GM18520 (cell line): Measurements from ENCODE around the gene TEX12.
A peak's percentile ranks its signal among the peaks of the same experiment; 100 is the strongest.
"Not testable (repeated sequence)": the region's sequence is repeated elsewhere in the genome, so short reads cannot be mapped to it uniquely, and the experiment has no call there.

ENCODE experiments used
- ATAC-seq: cut with Tn5 transposase; IDR thresholded peaks from one replicate; pipeline ENCODE4 v1.9.1; 2021; ENCODE audit not compliant: unreplicated experiment

Gene TEX12

DNA sequence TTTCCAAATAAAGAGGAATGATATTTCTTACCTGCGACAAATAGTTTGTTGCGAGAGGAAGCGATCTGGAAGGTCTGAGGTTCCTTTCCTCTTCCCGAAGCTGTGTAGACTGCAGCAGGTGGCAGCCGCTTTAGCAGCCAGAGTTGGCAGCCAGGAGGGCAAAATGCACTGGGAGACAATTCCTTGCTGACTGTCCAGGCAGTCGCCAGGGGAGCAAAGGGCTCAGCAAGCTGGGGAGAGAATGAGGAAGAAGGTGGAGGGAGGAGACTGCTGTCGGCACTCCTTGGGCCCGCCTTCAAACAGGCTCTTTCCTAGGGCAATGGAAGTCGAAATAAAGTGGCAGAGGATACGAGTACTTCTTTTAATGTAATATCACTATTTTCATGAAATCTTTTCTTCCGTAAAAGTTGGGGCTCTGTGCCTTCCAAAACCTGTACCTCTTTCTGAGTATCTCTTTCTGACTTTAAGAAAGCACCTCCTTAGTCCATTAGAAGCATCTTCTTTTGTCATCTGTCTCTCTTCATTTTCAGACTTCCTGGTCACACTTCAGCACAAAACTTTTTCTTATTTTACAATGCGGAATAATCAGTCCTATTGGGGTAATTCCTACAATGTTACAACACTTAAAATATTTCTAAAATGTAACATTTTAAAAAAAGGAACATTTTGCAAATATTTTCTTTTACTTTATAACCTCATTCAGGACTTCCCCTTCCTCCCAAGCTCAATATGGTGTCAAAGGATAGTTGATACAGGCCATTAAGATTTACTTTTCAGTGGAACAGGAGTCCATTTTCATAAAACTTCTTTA, 3.1 kb upstream of the TEX12 start, which contains the start of gene IL18:
IL18 (minus strand) TSS at position 220 of the 811 bp plus-strand sequence. CDS start 9,041 bp downstream, outside the sequence.
- no peak for ATAC-seq

DNA sequence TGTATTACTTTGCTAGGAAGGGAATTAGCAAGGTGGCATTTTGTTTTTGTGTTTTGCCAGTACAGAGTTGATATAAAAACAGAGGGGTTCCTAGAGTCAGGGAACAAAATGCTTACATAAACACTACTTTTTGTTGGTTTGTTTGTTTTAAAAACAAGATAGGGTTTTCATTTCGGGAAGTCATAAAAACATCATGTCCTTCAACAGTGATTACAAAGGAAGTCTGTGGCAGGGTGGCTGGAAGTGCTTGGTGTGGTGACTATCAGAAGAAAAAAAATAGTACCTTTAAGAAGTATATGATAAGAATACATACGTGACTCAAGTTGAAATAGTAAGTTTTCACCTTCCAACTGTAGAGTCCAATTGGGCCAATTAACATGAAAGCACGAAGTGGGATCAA, 2.1 kb upstream of the TEX12 start:
- no peak for ATAC-seq

DNA sequence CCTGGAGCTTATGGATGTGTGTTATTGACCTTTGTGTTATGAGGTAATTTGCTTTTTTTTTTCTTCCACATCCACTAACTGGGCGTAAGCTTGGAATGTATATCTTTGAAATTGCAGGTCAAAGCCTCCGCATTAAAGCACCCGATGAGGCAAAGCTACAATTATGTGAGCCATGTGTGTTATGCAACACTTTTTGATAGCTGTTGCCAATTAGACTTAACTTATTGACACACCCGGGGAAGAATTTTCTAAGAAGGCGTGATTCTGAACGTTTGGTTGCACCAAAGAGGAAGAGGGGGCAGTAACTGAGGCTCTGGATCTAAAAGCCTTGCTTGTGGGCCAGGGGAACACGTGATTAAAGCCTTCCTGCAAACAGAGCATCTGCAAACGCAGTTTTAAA, 610 bp upstream of the TEX12 start:
- ATAC-seq, result no peak

DNA sequence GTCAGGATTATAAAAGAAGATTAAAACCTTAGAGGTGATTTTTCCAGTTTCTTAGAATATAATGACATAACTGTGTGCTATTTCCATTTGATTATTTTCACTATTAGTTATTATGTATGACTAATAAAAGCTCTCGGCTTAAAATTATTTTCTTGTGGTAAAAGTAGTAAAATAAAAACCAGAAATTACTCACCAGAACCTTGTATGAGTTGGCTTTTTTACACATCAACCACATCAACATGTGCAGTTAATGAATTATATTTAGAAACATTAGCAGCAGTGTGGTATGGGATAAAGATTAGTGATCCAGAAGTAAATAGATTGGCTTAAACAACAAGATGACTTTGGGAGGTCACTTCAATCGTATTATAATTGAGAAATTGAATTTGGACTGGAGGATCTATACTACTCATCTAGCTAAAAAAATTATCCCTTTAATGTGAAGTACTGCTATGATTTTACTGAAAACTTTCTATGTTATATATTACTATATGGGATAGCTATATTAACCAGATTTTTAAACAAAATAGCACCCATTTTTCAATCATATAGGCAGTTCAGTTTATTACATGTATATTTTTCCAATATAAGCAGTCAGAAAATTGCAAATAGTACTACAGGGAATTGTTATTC, 5.3 kb downstream of the TEX12 start:
- ATAC-seq, result peak; percentile 77

DNA sequence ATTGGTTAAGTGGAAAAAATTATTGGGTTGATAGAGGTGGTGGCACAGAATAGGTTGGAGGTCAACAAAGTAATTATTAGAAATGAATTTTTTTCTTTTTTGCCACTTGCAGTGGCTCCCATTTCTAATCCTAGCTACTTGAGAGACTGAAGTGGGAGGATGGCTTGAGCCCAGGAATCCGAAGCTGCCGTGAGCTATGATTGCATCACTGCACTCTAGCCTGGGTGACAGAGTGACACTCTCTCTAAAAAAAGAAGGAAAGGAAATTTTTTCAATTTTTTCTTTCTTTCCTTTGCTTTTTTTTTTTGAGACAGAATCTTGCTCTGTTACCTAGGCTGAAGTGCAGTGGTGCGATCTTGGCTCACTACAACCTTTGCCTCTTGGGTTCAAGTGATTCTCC, 6.0 kb downstream of the TEX12 start:
- ATAC-seq, result no peak

DNA sequence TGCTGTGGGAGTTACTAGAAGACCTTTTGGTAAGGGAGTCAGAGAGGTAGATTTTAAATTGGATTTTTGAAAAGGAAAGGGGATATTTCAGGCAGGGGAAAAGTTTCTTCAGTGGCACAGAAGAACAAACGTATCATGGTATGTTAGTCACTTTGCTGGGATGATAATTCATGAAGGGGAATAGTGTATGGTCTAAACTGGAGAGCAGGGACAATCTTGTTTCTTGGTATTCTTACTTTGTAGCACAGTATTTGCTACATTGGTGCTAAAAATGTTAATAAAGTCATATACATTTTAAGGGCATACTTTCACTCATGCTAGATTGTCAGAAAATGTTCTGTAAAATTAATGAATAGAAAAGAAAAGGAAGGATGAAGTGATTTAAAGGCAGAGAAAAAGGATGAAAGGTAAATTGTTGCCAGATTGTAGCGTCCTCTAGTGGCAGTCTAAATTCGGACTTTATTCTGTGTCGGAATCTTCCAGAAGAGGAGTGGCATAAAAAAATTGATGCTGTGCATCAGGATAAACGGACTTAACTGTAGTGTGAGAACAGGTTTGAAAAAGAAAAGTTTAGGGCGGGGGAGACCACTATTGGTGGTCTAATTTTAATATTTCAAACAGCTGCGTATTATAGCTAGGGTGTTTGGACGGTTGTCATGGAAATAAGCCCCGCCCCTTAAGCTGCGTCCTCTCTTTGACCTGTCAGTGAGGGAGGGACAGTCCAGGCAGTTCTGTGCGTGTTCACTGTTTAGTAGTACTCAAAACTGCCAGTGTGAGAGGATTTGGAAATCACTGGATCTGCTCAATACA, 7.8 kb downstream of the TEX12 start, which contains the start of gene BCO2:
BCO2 (plus strand) TSS at position 724 of the 810 bp plus-strand sequence. CDS start 90 bp downstream, outside the sequence.
- ATAC-seq, result no peak

DNA sequence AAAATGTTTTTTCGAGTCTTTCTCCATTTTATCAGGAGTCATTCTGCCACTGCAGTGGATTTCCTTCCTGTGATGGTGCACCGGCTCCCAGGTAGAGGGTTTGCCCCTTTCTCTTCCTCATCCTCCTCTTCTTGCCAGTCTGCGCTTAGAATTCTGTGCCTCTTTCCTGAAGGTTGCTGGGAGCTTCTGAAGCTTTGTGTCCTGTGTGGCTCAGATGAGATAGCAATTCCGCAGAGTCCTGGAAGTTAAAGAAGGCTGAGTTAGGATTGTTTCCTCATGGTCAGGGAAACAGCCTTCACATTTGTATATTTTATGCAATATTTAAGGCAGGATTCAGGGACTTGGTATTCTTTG, 8.4 kb downstream of the TEX12 start:
- no peak for ATAC-seq

DNA sequence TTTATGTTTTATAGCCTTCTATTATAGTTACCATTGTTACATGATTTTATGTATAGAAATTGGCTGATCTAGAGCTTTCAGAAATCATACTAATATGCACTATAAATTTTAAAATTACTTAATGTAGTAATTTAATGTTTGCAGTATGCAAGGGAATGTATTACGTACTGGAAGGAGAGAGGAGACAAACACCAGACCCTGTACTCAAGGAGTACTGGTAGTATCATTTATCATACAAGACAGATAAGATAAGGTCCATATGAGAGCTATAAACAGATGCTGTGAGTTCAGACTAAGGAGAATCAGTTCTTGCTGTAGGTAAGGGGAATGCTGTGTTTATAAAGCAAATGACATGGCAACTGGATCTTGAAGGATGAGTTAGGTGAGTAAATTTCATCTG, 8.9 kb downstream of the TEX12 start:
- no peak for ATAC-seq

DNA sequence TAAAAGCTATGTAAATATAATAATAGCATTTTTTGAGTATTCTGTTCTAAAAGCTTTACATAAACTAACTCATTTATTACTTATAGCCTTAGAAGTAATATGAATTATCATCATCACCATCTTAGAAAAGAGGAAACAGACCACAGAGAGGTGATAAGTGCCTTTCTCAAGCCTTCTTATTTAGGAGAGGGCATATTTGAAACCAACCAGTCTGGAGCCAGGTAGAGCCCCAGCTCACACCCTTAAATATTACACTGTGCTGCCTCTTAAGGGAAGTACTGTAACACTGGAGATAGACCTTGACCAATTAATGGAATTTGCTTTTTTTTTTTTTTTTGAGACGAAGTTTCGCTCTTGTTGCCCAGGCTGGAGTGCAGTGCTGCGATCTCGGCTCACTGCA, 10.4 kb downstream of the TEX12 start:
- no peak for ATAC-seq

DNA sequence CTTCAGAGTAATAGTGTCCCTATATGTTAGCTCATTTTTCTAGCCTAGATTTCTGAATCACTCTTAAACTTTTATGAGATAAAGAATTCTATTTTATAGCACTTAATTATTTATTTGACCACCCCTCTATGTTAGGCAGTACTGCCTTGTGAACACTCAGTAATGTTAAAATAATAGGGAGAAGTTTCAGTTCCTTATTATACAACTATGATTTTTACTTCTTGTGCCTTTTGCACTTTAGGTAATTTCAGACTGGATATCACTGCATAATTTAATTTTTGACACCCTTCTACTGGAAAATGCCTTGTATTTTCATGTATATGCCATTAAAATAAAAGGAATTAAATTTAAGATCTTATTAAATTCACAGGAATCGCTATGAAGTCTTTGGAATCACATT, 11.3 kb downstream of the TEX12 start:
- ATAC-seq, result no peak

DNA sequence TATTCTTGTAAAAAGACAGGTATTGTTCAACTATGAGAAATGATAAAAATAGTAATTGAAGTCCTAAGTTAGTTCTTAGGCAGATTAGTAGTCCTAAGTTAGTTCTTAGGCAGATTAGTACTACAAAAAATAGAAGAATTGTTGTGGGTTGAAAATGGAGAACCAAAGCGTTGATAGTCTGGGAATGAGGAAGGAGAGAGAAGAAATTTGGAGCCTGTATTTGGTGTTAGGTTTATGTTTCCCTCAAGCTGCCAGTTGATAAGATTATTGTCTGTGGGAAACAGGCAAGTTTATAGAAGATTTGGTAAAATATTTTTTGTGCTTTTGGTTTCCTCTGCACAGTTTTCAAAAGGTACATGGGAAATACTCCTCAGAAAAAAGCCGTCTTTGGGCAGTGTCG, 11.8 kb downstream of the TEX12 start:
- ATAC-seq, result no peak

DNA sequence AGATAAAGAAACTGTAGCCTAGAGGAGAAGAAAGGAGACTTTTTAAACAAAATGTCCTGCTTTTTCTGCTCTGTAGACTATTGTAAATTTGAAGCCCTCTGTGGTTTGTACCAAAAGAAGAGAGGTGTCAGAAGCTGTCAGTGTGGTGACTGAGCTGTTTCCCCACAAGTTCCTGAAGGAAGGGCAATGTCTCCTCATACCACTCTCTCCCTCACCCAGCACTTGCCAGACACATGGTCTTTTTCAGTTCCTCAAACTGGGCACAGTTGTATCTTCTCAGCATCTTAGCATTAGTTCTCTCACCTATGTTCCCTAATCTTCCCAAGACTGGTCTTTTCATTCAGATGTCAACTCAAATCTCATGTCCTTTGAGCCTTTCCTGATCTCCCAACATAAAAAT, 12.4 kb downstream of the TEX12 start:
- ATAC-seq, result peak; percentile 81

DNA sequence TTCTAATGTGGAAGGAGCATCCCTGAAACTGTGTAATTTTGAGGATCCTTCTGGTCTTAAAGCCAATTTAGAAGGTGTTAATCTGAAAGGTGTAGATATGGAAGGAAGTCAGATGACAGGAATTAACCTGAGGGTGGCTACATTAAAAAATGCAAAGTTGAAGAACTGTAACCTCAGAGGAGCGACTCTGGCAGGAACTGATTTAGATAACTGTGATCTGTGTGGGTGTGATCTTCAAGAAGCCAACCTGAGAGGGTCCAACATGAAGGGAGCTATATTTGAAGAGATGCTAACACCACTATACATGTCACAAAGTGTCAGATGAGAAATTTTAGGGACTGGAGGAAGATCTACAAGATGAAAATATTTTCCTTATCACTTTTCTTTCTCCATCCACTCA, 15.7 kb downstream of the TEX12 start:
- no peak for ATAC-seq

DNA sequence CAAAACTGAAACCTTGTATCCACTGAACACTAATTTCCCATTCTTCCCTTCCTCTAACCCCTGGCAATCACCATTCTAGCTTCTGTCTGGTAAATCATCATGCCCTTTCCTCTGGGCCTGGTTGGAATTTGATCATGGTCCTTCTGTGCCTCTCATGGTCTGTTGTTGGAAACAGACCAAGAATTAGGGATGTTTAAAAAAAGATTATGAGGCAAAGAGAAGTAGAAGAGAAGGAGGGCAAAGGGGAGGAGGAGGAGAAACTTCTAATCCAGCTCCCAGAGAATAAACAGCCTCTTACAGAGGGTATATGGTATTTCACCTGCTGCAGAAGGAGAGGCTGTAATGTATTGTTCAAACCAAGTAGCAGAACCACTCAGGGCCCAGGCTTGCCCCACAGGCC, 18.7 kb downstream of the TEX12 start:
- ATAC-seq, result no peak

DNA sequence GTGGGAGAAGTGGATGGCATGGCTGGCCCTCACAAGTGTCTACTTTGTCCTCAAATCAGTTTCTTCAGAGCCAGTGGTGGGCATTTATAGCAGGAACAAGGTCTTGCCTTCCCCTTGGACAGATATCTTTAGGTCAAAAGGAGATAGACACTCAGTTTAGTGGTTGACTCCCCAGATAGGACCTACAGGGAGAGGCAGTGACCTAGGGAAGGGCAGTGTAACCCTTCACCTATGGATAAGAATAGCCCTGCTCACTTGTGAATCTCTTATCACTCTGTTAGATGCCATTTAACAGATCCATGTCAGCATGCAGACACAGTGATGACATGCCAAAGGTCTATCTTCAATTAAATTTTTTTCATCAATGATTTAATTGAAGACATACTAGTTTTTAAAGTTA, 19.1 kb downstream of the TEX12 start:
- no peak for ATAC-seq

DNA sequence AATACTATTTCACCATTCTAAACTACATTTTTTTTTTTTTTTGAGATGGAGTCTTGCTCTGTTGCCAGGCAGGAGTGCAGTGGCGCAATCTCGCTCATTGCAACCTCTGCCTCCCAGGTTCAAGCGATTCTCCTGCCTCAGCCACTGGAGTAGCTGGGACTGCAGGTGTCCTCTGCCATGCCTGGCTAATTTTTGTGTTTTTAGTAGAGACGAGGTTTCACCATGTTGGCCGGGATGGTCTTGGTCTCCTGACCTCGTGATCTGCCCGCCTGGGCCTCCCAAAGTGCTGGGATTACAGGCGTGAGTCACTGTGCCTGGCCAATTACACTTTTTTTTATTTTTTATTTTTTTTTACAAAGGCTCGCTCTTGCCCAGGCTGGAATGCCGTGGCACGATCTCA, 27.9 kb downstream of the TEX12 start:
- not testable (repeated sequence) for ATAC-seq

DNA sequence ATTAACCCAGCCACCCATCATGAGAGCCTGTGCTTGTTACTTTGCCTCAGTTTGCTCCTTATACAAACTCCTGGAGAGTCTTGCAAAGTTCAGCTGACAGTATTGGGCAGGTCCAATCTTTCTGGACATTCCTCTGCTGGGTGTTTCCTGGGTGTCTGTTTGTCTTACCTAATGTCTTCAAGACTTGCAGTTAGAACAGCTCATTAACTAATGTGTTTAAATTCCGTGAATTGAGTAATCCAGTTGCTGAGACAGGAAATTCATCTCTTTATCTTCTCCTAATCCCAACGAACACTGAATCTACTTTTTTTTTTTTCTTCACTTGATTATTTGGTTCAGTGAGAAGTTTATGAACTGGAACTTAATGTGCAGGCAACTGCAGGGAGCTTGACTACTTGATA, 28.8 kb downstream of the TEX12 start:
- no peak for ATAC-seq

DNA sequence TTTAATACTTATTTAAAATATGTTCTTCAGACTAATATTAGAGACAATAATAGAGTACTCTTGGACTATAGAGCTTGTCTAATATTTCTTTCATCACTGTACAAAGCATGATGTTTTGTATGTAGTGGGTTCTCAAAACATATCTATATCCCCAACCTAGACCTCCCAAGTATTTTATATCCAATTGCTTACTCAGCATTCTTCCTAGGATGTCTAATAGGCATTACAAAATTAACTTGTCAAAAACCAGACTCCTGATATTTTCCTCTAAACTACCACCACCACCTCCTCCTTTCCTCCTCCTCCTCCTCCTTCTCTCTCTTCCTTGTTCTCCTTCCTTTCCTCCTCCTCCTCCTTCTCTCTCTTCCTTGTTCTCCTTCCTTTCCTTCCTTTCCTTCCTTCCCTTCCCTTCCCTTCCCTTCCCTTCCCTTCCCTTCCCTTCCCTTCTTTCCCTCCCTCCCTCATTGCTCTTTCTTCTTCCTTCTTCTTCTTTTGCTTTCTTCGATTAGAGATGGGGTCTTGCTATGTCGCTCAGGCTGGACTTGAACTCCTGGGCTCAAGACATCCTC, 29.4 kb downstream of the TEX12 start:
- ATAC-seq, result no peak

DNA sequence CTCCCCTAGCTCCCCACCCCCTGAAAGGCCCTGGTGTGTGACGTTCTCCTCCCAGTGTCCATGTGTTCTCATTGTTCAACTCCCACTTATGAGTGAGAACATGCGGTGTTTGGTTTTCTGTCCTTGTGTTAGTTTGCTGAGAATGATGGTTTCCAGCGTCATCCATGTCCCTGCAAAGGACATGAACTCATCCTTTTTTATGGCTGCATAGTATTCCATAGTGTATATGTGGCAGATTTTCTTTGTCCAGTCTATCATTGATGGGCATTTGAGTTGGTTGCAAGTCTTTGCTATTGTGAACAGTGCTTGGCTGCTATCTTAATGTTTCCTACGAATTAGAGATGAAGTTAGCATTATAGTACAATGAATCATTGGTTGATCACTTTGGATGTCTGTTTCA, 31.9 kb downstream of the TEX12 start:
- not testable (repeated sequence) for ATAC-seq

DNA sequence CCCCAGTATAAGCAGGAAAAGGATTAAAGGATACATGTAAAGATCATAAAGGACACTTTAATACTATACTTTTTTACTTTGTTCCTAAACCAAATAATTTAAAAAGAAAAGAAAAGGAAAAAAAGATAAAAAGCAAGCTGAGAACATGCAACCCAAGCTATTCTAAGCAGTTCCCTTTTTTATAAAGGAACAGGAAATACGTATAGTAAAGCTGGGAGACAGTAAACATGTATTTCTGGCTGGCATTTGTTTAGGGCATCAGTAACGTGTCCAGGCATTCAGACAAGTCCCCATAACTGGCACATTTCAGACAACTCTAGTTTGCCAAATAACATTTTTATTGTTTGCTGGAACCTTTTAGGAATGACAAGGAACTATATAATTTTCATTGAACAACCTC, 33.1 kb downstream of the TEX12 start:
- no peak for ATAC-seq

DNA sequence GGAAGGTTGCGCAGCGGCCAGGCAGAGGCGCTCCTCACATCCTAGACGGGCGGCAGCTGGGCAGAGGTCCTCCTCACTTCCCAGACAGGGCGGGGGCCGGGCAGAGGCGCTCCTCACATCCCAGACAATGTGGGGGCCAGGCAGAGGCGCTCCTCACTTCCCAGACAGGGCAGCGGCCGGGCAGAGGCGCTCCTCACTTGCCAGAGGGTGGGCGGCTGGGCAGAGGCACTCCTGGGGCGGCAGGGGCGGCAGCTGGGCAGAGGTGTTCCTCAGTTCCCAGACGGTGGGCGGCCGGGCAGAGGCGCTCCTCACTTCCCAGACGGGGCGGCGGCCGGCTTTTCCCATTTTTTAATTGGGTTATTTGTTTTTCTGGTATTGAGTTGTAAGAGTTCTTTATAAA, 38.9 kb downstream of the TEX12 start:
- no peak for ATAC-seq
